ENCODE measurements around the gene RAPH1.

DNA sequence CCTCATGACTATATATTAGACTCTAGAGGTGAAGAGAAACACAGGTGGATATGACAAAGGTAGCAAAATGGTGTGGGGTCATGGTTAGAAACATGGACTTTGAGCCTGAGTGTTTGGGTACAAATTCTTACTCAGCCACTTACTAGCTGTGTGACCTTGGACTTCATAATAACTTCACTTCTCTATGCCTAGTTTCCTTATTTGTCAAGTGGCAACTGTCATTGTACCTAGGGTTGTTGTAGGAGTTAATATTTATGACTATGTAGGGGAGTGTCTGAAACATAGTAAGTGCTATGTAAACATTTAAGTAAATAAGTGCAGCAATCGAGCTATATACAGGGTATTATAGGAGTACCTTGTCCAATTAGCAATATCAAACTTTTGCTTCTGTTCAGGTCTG, 49.7 kb upstream of the RAPH1 start:
- TF ChIP-seq, protein P1, sequence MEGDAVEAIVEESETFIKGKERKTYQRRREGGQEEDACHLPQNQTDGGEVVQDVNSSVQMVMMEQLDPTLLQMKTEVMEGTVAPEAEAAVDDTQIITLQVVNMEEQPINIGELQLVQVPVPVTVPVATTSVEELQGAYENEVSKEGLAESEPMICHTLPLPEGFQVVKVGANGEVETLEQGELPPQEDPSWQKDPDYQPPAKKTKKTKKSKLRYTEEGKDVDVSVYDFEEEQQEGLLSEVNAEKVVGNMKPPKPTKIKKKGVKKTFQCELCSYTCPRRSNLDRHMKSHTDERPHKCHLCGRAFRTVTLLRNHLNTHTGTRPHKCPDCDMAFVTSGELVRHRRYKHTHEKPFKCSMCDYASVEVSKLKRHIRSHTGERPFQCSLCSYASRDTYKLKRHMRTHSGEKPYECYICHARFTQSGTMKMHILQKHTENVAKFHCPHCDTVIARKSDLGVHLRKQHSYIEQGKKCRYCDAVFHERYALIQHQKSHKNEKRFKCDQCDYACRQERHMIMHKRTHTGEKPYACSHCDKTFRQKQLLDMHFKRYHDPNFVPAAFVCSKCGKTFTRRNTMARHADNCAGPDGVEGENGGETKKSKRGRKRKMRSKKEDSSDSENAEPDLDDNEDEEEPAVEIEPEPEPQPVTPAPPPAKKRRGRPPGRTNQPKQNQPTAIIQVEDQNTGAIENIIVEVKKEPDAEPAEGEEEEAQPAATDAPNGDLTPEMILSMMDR (IDR thresholded peaks at IDR 0.05; ENCODE audit: poor library complexity), result no peak
- peak; percentile 62 for TF ChIP-seq EZH2phosphoT487 (IDR thresholded peaks at IDR 0.05; ENCODE audit: low read depth, severe bottlenecking, unreplicated experiment)

Data from hepatocyte (in vitro differentiated cells).